ENCODE results near the gene BRD3OS.

GRCh38 chr9:134004881-134005280, 20.4 kb upstream of the BRD3OS start:
- TF ChIP-seq, protein P1, sequence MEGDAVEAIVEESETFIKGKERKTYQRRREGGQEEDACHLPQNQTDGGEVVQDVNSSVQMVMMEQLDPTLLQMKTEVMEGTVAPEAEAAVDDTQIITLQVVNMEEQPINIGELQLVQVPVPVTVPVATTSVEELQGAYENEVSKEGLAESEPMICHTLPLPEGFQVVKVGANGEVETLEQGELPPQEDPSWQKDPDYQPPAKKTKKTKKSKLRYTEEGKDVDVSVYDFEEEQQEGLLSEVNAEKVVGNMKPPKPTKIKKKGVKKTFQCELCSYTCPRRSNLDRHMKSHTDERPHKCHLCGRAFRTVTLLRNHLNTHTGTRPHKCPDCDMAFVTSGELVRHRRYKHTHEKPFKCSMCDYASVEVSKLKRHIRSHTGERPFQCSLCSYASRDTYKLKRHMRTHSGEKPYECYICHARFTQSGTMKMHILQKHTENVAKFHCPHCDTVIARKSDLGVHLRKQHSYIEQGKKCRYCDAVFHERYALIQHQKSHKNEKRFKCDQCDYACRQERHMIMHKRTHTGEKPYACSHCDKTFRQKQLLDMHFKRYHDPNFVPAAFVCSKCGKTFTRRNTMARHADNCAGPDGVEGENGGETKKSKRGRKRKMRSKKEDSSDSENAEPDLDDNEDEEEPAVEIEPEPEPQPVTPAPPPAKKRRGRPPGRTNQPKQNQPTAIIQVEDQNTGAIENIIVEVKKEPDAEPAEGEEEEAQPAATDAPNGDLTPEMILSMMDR (IDR thresholded peaks at IDR 0.05; ENCODE audit: borderline replicate concordance, extremely low read depth, low read length, poor library complexity, severe bottlenecking), result no peak
- no peak for TF ChIP-seq EZH2 (IDR thresholded peaks at IDR 0.05; ENCODE audit: borderline replicate concordance, low read depth, low read length, severe bottlenecking)
